Right lobe of liver (tissue), 6 donors: ENCODE data around the gene KIF5B. TPM values are rescaled to one million over a fixed set of nuclear protein-coding genes. Genes with fewer than 3 reads are reported as not detected.

Experiments used
- ATAC-seq, 4 donors: fragments of 200-7000 bp; cut with Tn5 transposase; one replicate each; pipeline ENCODE4 v1.9.1; 2020; ENCODE audit warnings: mild to moderate bottlenecking in 4 of 4, moderate library complexity in 4 of 4
- DNase-seq, 3 donors: peaks; one replicate each; pipeline ENCODE4 v3.0.0-alpha.2; 2020
- H3K27ac ChIP-seq, 3 donors: fragments of 200-600 bp; one replicate each; pipeline ENCODE4 v1.8.0; 2022
- H3K27me3 ChIP-seq, 2 donors: fragments of 200-600 bp; one replicate each; pipeline ENCODE4 v1.8.0; 2022
- H3K36me3 ChIP-seq, 4 donors: fragments of 200-600 bp; sonication (generic) in 1 of 4; one replicate each; pipeline versions ENCODE4 v1.5.1 to v1.8.0; 2017 to 2022; ENCODE audit warnings: control low read depth in 1 of 4
- H3K4me1 ChIP-seq, 4 donors: fragments of 200-600 bp; sonication (generic) in 1 of 4; one replicate each; pipeline versions ENCODE4 v1.5.1 to v1.8.0; 2017 to 2022; ENCODE audit warnings: control low read depth in 1 of 4
- H3K4me3 ChIP-seq, 3 donors: fragments of 200-600 bp; one replicate each; pipeline ENCODE4 v1.8.0; 2022
- H3K9me3 ChIP-seq, 4 donors: fragments of 200-600 bp; sonication (generic) in 1 of 4; one replicate each; pipeline versions ENCODE4 v1.5.1 to v1.8.0; 2017 to 2022; ENCODE audit warnings: control low read depth in 1 of 4
- POLR2A ChIP-seq: fragments of 450-650 bp; IDR thresholded peaks from one replicate; pipeline ENCODE4 v1.6.1; 2017; ENCODE audit warnings: antibody characterized with exemption, mild to moderate bottlenecking
- WGBS: methylation state at CpG from one replicate; pipeline ENCODE4 v1.1.6; 2018; ENCODE audit warnings: low coverage, low lambda C conversion rate; ENCODE audit not compliant: insufficient coverage; ENCODE audit errors: missing lambda C conversion rate; 5-methylcytosine and 5-hydroxymethylcytosine counted together
- intact Hi-C, 2 donors: fragments of 100-400 bp; cut with DNase I; formaldehyde crosslinking; loops; one replicate each; pipeline versions ENCODE4 v1.11.2 to v1.14.1; 2022
- long read RNA-seq: library from polyadenylated mRNA; unstranded; transcript quantifications from one replicate; pipeline ENCODE4 v2.0.0, GENCODE V29; 2019
- total RNA-seq, 6 experiments: library from RNA; depleted of rRNA in 2 of 6; stranded (reverse); fragments of >200 nt in 2 of 6; fragmentation: NEBNext Ultra II Directional in 3 of 6; extraction: Animal tissue kit (Norgen Biotek cat#: 25700) in 3 of 6; gene quantifications; one replicate each; pipeline versions ENCODE4 v1.1.0 to v1.2.4, GENCODE V29; 2016 to 2023
- TF ChIP-seq, protein P1 (sequence below), 4 donors: fragments of 200-600 bp in 3 of 4; fragments of 450-650 bp in 1 of 4; IDR thresholded peaks; one replicate each; pipeline versions ENCODE4 v1.5.1 to v1.8.0; 2016 to 2022; ENCODE audit warnings: antibody characterized with exemption in 4 of 4, mild to moderate bottlenecking in 2 of 4
- donor health status: DM: no; HTN: yes; CAD: no.
- donor health status: DM: no; HTN: no; CAD: no.
- donor health status: DM: no; HTN: no; CAD: no.
- donor health status: DM: no; HTN: yes; CAD: no.
- donor health status: DM: no; HTN: yes; CAD: no.

KIF5B gene
- total RNA-seq: 10 to 100 TPM; 12.8 to 44.4 (median 23.3) TPM
- long read RNA-seq, partial matches to known transcripts: 15 of 16 reads
- long read RNA-seq, other reads (novel, unspliced or antisense): 1 of 16 reads

DNA sequence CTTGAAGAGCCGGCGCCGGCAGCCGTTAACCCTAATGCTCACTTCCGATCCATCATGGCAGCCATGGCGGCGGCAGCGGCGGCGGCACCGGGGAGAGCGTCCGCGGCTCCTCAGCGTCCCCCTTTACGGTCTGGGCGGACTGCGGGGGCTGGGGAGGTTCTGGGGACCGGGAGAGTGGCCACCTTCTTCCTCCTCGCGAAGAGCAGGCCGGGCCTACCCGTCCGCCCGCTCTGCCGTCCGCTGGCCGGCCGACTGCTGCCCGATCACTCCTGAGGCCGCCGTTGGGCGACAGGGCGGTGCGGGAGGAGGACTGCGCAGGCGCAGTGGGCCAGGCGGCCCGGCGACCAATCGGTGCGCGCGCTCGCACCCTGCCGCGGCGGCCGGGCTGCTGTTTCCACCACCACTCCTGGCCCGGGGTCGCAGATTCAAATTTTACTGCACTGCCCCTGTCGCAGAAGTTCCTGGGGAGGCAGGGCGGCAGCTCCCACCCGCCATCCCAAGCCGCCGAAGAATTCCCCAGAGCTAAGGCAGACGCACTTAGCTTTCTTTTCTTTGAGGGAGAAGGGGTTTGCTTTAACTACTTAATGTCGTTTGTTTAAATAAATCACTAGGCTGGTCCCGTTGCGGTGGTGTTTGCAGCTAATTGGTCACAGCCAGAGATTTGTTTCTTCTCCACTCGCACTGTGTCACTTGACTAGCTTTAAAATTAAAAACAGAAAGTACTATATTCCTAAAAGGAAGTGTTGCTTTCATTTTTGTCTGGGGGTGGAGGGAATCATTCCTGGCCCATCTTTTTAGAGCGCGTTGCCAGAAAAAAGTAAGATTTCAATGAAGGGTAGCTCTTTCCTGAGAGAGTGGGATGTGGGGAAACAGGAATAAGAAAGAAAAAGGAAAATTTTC lies at the start of gene KIF5B:
Gene KIF5B, minus strand, starts transcription at position 290 of the 900 bp plus-strand sequence. CDS start 452 bp downstream, outside the sequence.
- peak; percentile 85 to 93 (median 90) for ATAC-seq
- TF ChIP-seq, protein P1, sequence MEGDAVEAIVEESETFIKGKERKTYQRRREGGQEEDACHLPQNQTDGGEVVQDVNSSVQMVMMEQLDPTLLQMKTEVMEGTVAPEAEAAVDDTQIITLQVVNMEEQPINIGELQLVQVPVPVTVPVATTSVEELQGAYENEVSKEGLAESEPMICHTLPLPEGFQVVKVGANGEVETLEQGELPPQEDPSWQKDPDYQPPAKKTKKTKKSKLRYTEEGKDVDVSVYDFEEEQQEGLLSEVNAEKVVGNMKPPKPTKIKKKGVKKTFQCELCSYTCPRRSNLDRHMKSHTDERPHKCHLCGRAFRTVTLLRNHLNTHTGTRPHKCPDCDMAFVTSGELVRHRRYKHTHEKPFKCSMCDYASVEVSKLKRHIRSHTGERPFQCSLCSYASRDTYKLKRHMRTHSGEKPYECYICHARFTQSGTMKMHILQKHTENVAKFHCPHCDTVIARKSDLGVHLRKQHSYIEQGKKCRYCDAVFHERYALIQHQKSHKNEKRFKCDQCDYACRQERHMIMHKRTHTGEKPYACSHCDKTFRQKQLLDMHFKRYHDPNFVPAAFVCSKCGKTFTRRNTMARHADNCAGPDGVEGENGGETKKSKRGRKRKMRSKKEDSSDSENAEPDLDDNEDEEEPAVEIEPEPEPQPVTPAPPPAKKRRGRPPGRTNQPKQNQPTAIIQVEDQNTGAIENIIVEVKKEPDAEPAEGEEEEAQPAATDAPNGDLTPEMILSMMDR (IDR thresholded peaks at IDR 0.05): no peak
- peak; percentile 99 for TF ChIP-seq POLR2A
- intact Hi-C loops: no loop called here
- no peaks in the 10 kb centered on the region for H3K27me3 ChIP-seq
- H3K4me1 ChIP-seq: peaks cover 0 to 35% (median 4%) of the 10 kb centered on the region in 4 donors
- DNase-seq: peak; percentile 92 to 93 (median 93)
- peak within 1 kb of the TSS; percentile 97 to 99 (median 97) for H3K27ac ChIP-seq
- H3K4me3 ChIP-seq: peak within 1 kb of the TSS; percentile 83 to 98 (median 91)
- no peaks in the 10 kb centered on the region for H3K36me3 ChIP-seq
- 3% methylated on average over 11 of the region's 63 CpGs for WGBS
- no peaks in the 10 kb centered on the region for H3K9me3 ChIP-seq

DNA sequence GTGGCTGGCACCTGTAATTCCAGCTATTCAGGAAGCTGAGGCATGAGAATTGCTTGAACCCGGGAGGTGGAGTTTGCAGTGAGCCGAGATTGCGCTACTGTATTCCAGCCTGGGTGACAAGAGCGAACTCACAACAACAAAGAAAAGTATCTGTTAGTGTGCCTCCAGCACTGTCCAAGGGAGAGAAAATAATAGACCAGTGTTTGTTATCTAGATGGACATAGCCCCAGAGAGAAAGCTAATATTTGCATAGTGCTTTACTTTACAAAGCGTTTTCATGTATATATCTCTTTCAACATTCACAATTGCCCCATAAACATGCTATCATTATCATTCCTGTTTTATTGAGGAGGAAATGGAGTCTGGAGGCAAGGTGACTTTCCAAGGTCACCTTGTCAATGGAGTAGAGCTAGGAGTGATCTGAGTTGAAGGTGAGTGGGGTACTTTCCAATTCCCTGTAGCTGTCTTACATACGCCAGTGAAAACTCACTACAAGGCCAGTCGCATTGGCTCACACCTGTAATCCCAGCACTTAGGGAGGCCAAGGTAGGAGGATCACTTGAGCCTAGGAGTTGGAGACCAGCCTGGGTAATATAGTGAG lies 49.7 kb upstream of the KIF5B start:
- 45% methylated on average over 5 of the region's 7 CpGs for WGBS
- H3K4me1 ChIP-seq: peaks cover 0 to 10% (median 0%) of the 10 kb centered on the region in 4 donors
- H3K4me3 ChIP-seq: no peak overlapping the region
- H3K9me3 ChIP-seq: no peaks in the 10 kb centered on the region
- ATAC-seq: peak; percentile 46 to 79 (median 64)
- H3K27me3 ChIP-seq: no peaks in the 10 kb centered on the region
- TF ChIP-seq POLR2A: no peak
- TF ChIP-seq, protein P1 (IDR thresholded peaks at IDR 0.05): no peak
- H3K36me3 ChIP-seq: no peaks in the 10 kb centered on the region
- DNase-seq: no peak
- intact Hi-C loops: no loop called here
- H3K27ac ChIP-seq: no peak overlapping the region

DNA sequence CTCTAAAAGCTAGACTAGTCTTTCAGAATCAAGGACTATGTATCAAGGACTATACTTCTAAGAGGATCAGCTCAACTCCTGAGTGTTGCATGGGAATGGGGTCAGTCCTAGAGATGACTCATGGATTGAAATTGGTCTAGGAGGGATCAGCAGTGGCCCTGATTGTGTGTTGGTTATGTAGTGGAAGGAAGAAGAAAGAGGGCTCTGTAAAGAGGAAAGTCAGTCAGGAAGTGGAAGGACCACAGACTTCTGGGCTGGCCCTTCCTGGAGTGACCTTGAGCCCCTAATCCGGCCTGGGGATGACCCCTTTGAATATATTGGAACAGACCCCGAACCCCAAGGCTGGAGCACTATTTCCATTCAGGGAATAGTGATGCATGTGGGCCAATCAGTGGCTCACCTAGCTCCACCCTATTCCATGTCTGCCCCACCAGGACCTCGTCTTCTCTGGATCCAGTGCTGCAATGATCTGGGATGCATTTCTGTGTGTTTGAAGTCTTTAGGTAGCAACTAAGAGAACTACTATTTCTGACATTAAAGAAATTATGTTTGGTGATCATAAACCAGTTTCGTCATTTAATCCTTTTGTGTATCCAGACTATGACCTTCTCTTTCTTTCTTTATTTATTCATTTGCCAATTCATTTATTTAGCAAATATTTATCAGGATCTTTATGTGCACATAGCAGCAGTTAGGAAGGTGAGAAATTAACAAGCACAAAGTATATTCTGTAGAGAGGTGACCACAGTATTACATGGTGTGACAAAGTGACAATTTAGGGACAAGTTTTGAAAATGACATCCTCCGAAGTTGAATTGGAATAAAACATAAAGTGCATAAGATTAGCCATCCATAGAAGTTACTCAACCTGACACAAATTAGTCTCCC lies 48.6 kb upstream of the KIF5B start:
- TF ChIP-seq, protein P1 (IDR thresholded peaks at IDR 0.05): no peak
- no peak for TF ChIP-seq POLR2A
- WGBS: 59% methylated on average over 4 of the region's 5 CpGs
- ATAC-seq: peak in 1 of 4 donors; percentile 26
- peaks cover 0 to 10% (median 0%) of the 10 kb centered on the region in 4 donors for H3K4me1 ChIP-seq
- H3K9me3 ChIP-seq: no peaks in the 10 kb centered on the region
- H3K27ac ChIP-seq: no peak overlapping the region
- intact Hi-C loops: no loop called here
- no peak for DNase-seq
- no peak overlapping the region for H3K4me3 ChIP-seq
- H3K27me3 ChIP-seq: no peaks in the 10 kb centered on the region
- no peaks in the 10 kb centered on the region for H3K36me3 ChIP-seq

DNA sequence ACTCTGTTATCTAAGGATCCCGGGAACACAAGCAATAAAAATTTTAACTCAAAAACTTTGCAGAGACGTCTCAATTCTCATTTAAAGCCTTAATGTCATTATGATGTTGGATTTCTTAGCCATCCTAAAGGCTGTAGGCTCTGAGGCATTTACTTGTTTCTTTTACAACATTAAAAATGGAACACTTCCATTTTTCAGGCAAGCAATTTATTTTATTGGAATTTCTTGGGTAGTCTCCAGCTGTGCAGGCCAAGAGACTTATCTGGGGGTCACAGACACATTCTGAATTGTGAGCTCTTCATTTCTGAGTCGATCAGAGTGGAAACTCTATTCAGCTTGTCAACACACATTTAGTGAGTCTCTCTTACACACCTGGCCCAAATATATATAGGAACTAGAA lies 48.0 kb upstream of the KIF5B start:
- H3K27me3 ChIP-seq: no peaks in the 10 kb centered on the region
- intact Hi-C loops: no loop called here
- H3K36me3 ChIP-seq: no peaks in the 10 kb centered on the region
- peaks cover 0 to 10% (median 0%) of the 10 kb centered on the region in 4 donors for H3K4me1 ChIP-seq
- DNase-seq: no peak
- no peak overlapping the region for H3K4me3 ChIP-seq
- no peak for TF ChIP-seq POLR2A
- TF ChIP-seq, protein P1 (IDR thresholded peaks at IDR 0.05): no peak
- no peak overlapping the region for H3K27ac ChIP-seq
- no peaks in the 10 kb centered on the region for H3K9me3 ChIP-seq
- no peak for ATAC-seq
- 67% methylated on average over 3 of the region's 3 CpGs for WGBS
